ENCODE results near the gene SLC47A1. TPM values are rescaled to one million over a fixed set of nuclear protein-coding genes. Genes with fewer than 3 reads are reported as not detected.
A peak's percentile ranks its signal among the peaks of the same experiment; 100 is the strongest.

SLC47A1 gene
- total and polyA plus RNA-seq, 2 of the 8 experiments (the other 6 are each of a cell fraction or from before 2014, with no cell fraction given), result 1.5 to 3.6 TPM

DNA sequence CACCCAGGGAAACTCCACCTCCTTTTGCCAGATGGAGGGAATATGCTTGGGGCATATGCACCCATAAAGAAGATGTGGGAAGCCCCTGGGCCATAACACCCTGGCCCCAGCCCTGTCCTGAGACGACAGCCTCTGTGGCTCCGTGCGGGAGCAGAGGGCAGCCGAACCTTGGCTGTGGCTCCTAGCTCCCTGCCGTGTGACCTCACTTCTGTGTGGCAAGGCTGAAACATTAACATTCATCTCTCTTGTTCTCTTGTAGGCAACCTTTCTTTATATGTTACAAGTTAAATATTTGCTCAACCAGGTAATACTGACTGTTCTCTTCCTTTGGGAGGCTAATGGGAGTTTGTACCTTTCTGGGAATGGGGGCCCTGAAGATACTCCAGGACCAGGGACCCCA is 17.5 kb downstream of the SLC47A1 start:
- peak overlapping the region; percentile 25 for H4K91ac ChIP-seq (replicated peaks; ENCODE audit: insufficient read length, low read length)
- no peak overlapping the region for H3K4ac ChIP-seq (replicated peaks; ENCODE audit: insufficient read length, low read depth, low read length)
- no peak overlapping the region for H2BK12ac ChIP-seq (ENCODE audit: low read depth, low read length)
- H3K23ac ChIP-seq (ENCODE audit: insufficient read length), result no peak overlapping the region
- H4K20me1 ChIP-seq (replicated peaks in 1 of 2; ENCODE audit: control insufficient read depth in 1 of 2, insufficient read depth in 2 of 2, low read length in 2 of 2), result no peaks in the 10 kb centered on the region
- no peak overlapping the region for H3K4me3 ChIP-seq (ENCODE audit: extremely low read depth in 1 of 4, insufficient read depth in 2 of 4, low read depth in 3 of 4, low read length in 4 of 4)
- FAIRE-seq (no peak), DNase-seq (ENCODE audit: low read depth in 1 of 2, low spot score in 2 of 2) (no peak)
- H3K4me2 ChIP-seq (ENCODE audit: insufficient read depth in 1 of 2, low read depth in 2 of 2, low read length in 2 of 2), result no peak overlapping the region
- H3K23me2 ChIP-seq (ENCODE audit: low read depth, low read length), result no peaks in the 10 kb centered on the region
- H3K14ac ChIP-seq (ENCODE audit: insufficient read length), result no peak overlapping the region
- POLR2A ChIA-PET (ENCODE audit: partially characterized antibody), result no interaction called here
- H4K5ac ChIP-seq (ENCODE audit: insufficient read length, low read depth, low read length), result no peak overlapping the region
- H4K8ac ChIP-seq (ENCODE audit: extremely low read depth, insufficient read depth, low read length), result no peak overlapping the region
- no peaks in the 10 kb centered on the region for H3K27me3 ChIP-seq (replicated peaks in 1 of 4; ENCODE audit: control insufficient read depth in 3 of 4, extremely low read depth in 1 of 4, insufficient read depth in 3 of 4, low read length in 3 of 4)
- H2BK120ac ChIP-seq (replicated peaks; ENCODE audit: low read depth, low read length), result no peak overlapping the region
- H3K36me3 ChIP-seq (ENCODE audit: control insufficient read depth in 2 of 4, insufficient read depth in 4 of 4, low read length in 3 of 4), result no peaks in the 10 kb centered on the region
- WGBS, 2 experiments (ENCODE audit: extremely low coverage in 1 of 2, insufficient coverage in 1 of 2, insufficient read length in 1 of 2, insufficient replicate concordance in 2 of 2, low coverage in 1 of 2, low lambda C conversion rate in 2 of 2, missing lambda C conversion rate in 1 of 2), result 97% methylated on average over 5 of the region's 5 CpGs; no CpG with 5 or more reads in 1 of the 2 experiments
- no peak overlapping the region for H3K18ac ChIP-seq (ENCODE audit: extremely low read depth, low read length)
- no peak overlapping the region for H3K27ac ChIP-seq (ENCODE audit: low read depth, low read length)
- H3K56ac ChIP-seq (replicated peaks; ENCODE audit: insufficient read length, low read depth, low read length), result no peak overlapping the region
- CTCF ChIA-PET (ENCODE audit: partially characterized antibody), result interaction anchor here (1.2 to 1.9 kb wide), 2 partner anchors 199 to 222 kb away, joined by 3 to 4 read pairs; no protein-coding TSS in a partner anchor
- H2AFZ ChIP-seq (ENCODE audit: low read length), result no peak overlapping the region
- no peak overlapping the region for H3K9ac ChIP-seq (replicated peaks in 1 of 4; ENCODE audit: extremely low read depth in 1 of 4, low read depth in 3 of 4, low read length in 3 of 4)
- no peak overlapping the region for H2AK5ac ChIP-seq (ENCODE audit: low read depth, low read length)
- no peaks in the 10 kb centered on the region; the same call in 1 of the 2 replicates for H3K79me1 ChIP-seq (ENCODE audit: low read depth, low read length)
- H2BK20ac ChIP-seq (ENCODE audit: low read length), result no peak overlapping the region
- H3K9me3 ChIP-seq (ENCODE audit: insufficient read depth in 2 of 2, low read depth in 1 of 2, low read length in 1 of 2), result no peaks in the 10 kb centered on the region
- peaks cover 0 to 6% (median 3%) of the 10 kb centered on the region in 4 experiments; a peak in 6 of 7 replicates for H3K4me1 ChIP-seq (replicated peaks in 1 of 4; ENCODE audit: control insufficient read depth in 3 of 4, insufficient read depth in 4 of 4, low read length in 3 of 4)
- no peaks in the 10 kb centered on the region for H3K79me2 ChIP-seq (ENCODE audit: control insufficient read depth in 1 of 2, insufficient read depth in 2 of 2, low read length in 2 of 2)
- no peak overlapping the region for H2BK5ac ChIP-seq (ENCODE audit: low read depth, low read length)
- H2BK15ac ChIP-seq (ENCODE audit: low read length), result no peak overlapping the region
- TF ChIP-seq CEBPB (IDR thresholded peaks at IDR 0.05; ENCODE audit: low read depth, low read length) (no peak), HDAC6 (IDR thresholded peaks at IDR 0.05; ENCODE audit: low read depth, low read length) (no peak), ASH2L (IDR thresholded peaks at IDR 0.05; ENCODE audit: low read length) (no peak), ATF3 (IDR thresholded peaks at IDR 0.05; ENCODE audit: insufficient read depth, low read depth, low read length) (no peak), ATF2 (IDR thresholded peaks at IDR 0.05; ENCODE audit: low read length) (no peak), CHD2 (IDR thresholded peaks at IDR 0.05; ENCODE audit: low read length) (no peak), JUN (IDR thresholded peaks at IDR 0.05; ENCODE audit: low read depth, low read length) (no peak), BACH1 (IDR thresholded peaks at IDR 0.05; ENCODE audit: low read length) (no peak), ZNF274 (IDR thresholded peaks at IDR 0.05; ENCODE audit: borderline replicate concordance, extremely low read depth, low read length) (no peak), HDAC2 (IDR thresholded peaks at IDR 0.05; ENCODE audit: borderline replicate concordance in 1 of 2, low read depth in 2 of 2, low read length in 2 of 2) (no peak), FOSL1 (IDR thresholded peaks at IDR 0.05; ENCODE audit: insufficient read depth, low read depth, low read length) (no peak), TCF12 (IDR thresholded peaks at IDR 0.05; ENCODE audit: low read depth, low read length) (no peak), KDM5A (IDR thresholded peaks at IDR 0.05; ENCODE audit: low read length) (no peak)

Data from H1 (cell line).